Upper lobe of left lung (tissue), 4 donors: Measurements from ENCODE around the gene MRO.

ENCODE experiments used
- CTCF ChIP-seq, 6 experiments: fragments of 450-650 bp in 4 of 6; fragments of 200-600 bp in 2 of 6; sonication (generic) in 2 of 6; IDR thresholded peaks; one replicate each; pipeline ENCODE4 v1.5.1; 2016 to 2019; ENCODE audit warnings: antibody characterized with exemption in 6 of 6
- EP300 ChIP-seq, 4 donors: sonication (generic); formaldehyde crosslinking; IDR thresholded peaks; one replicate each; pipeline ENCODE4 v1.5.1; 2017; ENCODE audit warnings: antibody characterized with exemption in 4 of 4, control low read depth in 2 of 4
- POLR2AphosphoS5 ChIP-seq, 2 donors: sonication (generic); formaldehyde crosslinking; IDR thresholded peaks; one replicate each; pipeline ENCODE4 v1.5.1; 2017; ENCODE audit warnings: antibody characterized with exemption in 2 of 2

GRCh38 chr18:50814395-50814794 lies 5.4 kb downstream of the MRO start:
- TF ChIP-seq CTCF (IDR thresholded peaks at IDR 0.05) (no peak), EP300 (IDR thresholded peaks at IDR 0.05) (no peak), POLR2AphosphoS5 (IDR thresholded peaks at IDR 0.05) (no peak)
